ENCODE results near the gene IGF2R. TPM values are rescaled to one million over a fixed set of nuclear protein-coding genes. Genes with fewer than 3 reads are reported as not detected.
A peak's percentile ranks its signal among the peaks of the same experiment; 100 is the strongest.
"Not testable (repeated sequence)": the region's sequence is repeated elsewhere in the genome, so short reads cannot be mapped to it uniquely, and the experiment has no call there.

Gene IGF2R
- total RNA-seq, result 239 TPM

- DNase-seq, result peak; percentile 96
Observed at GRCh38 chr6:159968295-159969203, at the start of gene IGF2R. TSS of gene IGF2R (plus strand) at chr6:159969082. CDS start at chr6:159969247, 165 bp downstream.

- no peak for DNase-seq
Observed at GRCh38 chr6:159919800-159920199, 49.1 kb upstream of the IGF2R start.

DNA sequence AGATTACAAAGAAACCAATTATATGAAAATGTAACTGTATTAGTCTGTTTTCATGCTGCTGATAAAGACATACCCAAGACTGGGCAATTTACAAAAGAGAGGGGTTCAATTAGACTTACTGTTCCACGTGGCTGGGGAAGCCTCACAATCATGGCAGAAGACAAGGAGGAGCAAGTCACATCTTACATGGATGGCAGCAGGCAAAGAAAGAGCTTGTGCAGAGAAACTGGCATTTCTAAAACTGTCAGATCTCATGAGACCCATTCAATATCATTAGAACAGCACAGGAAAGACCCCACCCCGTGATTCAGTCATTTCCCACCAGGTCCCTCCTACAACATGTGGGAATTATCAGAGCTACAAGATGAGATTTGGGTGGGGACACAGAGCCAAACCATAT, 44.7 kb upstream of the IGF2R start:
- not testable (repeated sequence) for DNase-seq

DNA sequence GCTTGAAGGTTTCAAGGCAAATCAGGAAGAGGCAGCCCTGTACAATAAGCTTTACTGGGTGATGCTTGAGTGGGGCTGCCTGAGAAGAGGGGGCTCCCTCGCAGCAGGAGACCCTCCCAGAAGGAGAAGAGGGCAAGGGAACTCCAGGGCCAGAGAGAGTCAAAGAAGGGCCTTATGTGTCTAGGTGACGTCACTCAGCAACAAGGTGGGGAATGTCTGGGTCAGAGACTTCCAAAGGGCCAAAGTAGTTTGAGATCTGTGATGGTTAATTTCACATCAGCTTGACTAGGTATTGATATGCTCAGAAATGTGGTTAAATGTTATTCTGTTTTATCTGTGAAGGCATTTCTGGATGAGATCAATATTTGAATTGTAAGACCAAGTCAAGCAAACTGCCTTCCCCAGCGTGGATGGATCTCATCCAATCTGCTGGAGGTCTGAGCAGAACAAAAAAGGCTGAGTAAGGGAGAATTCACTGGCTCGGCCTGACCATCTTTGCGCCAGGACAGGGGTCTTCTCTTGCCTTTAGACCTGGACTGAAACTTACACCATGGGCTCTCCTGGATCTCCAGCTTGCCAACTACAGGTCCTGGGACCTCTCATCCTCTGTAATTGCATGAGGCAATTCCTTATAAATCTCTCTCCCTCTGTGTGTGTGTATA, 42.2 kb upstream of the IGF2R start:
- no peak for DNase-seq

- DNase-seq, result peak; percentile 69
Observed at GRCh38 chr6:159929819-159930218, 39.1 kb upstream of the IGF2R start.

- no peak for DNase-seq
Observed at GRCh38 chr6:159931112-159931511, 37.8 kb upstream of the IGF2R start.

DNA sequence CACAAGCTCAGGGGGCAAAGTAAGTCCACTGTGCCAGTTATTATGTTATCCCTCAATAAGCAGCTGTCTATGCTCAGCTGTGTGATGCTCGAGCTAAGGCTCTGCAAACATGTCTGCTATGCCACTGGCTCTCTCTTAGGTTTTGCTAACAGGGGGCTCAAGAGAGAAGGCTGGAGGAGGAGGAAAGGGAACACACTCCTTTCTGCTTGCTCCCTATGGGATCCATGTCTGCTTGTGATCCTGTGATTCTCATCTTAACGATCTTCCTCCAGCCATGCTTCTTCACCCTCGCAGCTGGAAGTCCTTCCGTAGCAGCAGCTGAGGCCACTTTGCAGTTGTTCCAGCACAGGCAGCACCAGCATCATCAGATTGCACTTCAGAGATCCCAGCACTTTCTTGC, 37.0 kb upstream of the IGF2R start:
- peak; percentile 68 for DNase-seq

- DNase-seq, result peak; percentile 31
Observed at GRCh38 chr6:159933077-159933476, 35.8 kb upstream of the IGF2R start.

GRCh38 chr6:159934181-159934580, 34.7 kb upstream of the IGF2R start:
- no peak for DNase-seq

- DNase-seq, result no peak
Observed at GRCh38 chr6:159935065-159935464, 33.8 kb upstream of the IGF2R start.

GRCh38 chr6:159935633-159936032, 33.2 kb upstream of the IGF2R start:
- no peak for DNase-seq

DNA sequence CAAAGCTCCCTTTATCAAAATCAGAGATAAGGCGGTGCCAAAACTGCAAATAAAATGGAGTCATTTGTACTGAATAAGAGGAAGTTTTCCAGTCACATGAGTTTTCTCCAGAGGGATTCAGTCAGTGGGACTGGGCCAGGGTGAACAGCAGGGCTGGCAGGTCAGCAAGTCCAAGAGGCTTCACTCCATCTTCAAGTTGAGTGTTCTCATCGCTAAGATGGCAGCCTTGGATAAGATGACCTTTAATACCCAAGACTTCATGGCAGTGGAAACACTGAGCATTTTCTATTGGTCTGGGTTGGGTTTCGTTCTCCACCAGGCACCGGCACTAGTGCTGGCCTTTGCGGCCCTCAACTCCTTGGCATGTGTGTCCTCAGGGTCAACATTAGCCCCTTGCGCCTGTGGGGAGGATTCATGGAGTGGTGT, 29.3 kb upstream of the IGF2R start:
- no peak for DNase-seq

GRCh38 chr6:159941286-159942113, 27.4 kb upstream of the IGF2R start:
- peak; percentile 49 for DNase-seq

- DNase-seq, result no peak
Observed at GRCh38 chr6:159943101-159943632, 25.7 kb upstream of the IGF2R start.

- DNase-seq, result no peak
Observed at GRCh38 chr6:159943968-159944598, 24.8 kb upstream of the IGF2R start.

- peak; percentile 59 for DNase-seq
Observed at GRCh38 chr6:159945801-159946392, 23.0 kb upstream of the IGF2R start.

- DNase-seq, result no peak
Observed at GRCh38 chr6:159946912-159947311, 22.0 kb upstream of the IGF2R start.

DNA sequence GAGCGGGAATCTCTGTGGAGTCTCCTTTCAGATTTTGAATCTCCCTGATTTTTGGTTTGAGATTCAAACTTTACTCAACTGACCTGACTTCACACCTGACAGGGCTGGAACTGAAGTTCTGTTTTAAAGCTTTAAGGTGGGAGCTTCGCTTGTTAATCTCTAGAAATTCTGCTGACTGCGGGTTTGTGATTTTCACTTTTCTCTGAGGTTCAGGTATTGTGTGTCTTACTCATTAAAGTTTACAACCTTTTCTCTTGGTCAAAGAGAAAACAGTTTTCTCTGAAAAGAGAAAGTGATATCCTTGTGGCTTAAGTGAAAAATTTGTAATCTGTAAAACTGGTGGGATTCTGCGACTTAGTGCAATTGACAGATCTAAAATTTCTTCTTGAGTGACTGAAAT, 20.7 kb upstream of the IGF2R start:
- no peak for DNase-seq

DNA sequence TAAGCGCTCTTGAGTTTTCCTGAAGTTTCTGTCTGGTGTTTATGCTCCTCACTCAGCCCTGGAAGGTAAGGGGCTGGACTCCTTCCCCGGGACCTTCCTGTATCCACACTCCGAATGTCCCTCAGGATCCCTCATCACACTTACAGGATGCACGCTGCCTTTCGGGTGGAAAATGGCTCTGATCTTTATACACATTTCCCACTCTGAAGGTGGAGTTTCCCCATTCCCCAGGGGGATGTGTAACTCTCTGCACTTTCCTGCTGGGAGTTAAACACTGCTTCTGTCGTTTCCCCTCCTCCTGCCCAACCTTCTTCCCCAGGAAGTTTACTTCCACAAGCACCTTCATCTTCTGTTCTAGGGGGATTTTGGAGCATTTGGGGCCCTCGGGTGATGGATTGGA, 17.1 kb upstream of the IGF2R start:
- no peak for DNase-seq

DNA sequence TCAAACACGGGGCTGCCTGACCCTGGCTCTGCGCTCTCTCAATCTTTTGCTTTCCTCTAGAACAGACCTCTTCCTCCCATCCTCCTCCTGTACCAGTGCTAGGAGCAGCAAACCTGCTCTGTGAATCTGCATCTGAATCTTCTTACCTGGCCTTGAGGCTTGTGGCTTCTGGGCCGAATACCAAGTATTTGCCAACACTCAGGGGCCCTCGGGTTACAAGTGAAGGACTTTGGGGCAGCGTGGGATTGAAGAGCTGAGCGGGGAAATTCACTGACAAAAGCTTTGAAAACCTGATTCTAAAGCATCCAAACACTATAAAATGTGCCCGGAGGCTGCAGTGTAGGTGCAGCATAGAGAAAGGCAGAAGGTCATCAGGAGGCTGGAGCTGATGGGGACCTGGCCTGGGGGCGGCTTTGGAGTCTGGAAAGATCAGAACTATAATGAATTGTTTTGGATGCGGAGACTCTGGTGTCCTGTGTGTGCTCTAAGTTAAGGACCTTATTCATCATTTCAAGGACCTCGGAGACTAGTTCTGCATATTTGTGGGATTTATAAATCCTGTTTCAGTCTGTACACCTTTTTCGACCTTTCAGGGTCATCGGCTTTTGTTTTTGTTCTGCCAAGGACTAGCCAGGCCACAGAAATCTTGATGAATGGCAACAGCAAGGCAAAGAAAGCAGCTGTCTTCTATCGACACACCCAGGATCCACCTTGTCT, 16.4 kb upstream of the IGF2R start:
- DNase-seq, result no peak
